ENCODE measurements around the gene IGLL1. TPM values are rescaled to one million over a fixed set of nuclear protein-coding genes. Genes with fewer than 3 reads are reported as not detected.
"Not testable (repeated sequence)": the region's sequence is repeated elsewhere in the genome, so short reads cannot be mapped to it uniquely, and the experiment has no call there.

The IGLL1 gene
- total and polyA plus RNA-seq, 2 experiments from 2014 or later: not detected

GRCh38 chr22:23597576-23598268, 17.6 kb upstream of the IGLL1 start:
- H3K4me2 ChIP-seq; H3F3A ChIP-seq (replicated peaks; ENCODE audit: low read depth); H3K79me2 ChIP-seq (replicated peaks; ENCODE audit: insufficient read depth); H3K27me3 Mint-ChIP-seq (ENCODE audit: insufficient read depth, low read depth, poor library complexity); H3K9me2 ChIP-seq (ENCODE audit: insufficient read depth); DNase-seq (ENCODE audit: low spot score); H3K4me1 Mint-ChIP-seq; H2AFZ ChIP-seq; H3K27ac ChIP-seq (ENCODE audit: low read depth); H3K27me3 ChIP-seq (ENCODE audit: insufficient read depth); H4K20me1 ChIP-seq (replicated peaks; ENCODE audit: insufficient read depth); H3K36me3 ChIP-seq (ENCODE audit: insufficient read depth); H3K4me3 Mint-ChIP-seq; H3K27ac Mint-ChIP-seq; H3K9me3 Mint-ChIP-seq; H3K4me3 ChIP-seq; H3K36me3 Mint-ChIP-seq (ENCODE audit: low read depth); H3K4me1 ChIP-seq (ENCODE audit: insufficient read depth): not testable (repeated sequence)
- ATAC-seq: peak; percentile 99
- peak in 1 of 2 experiments; percentile 26; a peak in 1 of 4 replicates for TF ChIP-seq CTCF (conservative IDR thresholded peaks at IDR 0.05; ENCODE audit: low read depth in 2 of 2)

- ATAC-seq; H3K9me3 Mint-ChIP-seq; H3K4me3 ChIP-seq; DNase-seq (ENCODE audit: low spot score); H3K4me2 ChIP-seq; H4K20me1 ChIP-seq (replicated peaks; ENCODE audit: insufficient read depth); H3K36me3 Mint-ChIP-seq (ENCODE audit: low read depth); H2AFZ ChIP-seq; H3K4me1 ChIP-seq (ENCODE audit: insufficient read depth); H3K79me2 ChIP-seq (replicated peaks; ENCODE audit: insufficient read depth); H3K27me3 ChIP-seq (ENCODE audit: insufficient read depth); H3F3A ChIP-seq (replicated peaks; ENCODE audit: low read depth); H3K27ac ChIP-seq (ENCODE audit: low read depth); H3K36me3 ChIP-seq (ENCODE audit: insufficient read depth); H3K4me3 Mint-ChIP-seq; H3K9me2 ChIP-seq (ENCODE audit: insufficient read depth); H3K27ac Mint-ChIP-seq: not testable (repeated sequence)
- Mint-ChIP-seq H3K27me3 (ENCODE audit: insufficient read depth, low read depth, poor library complexity) (peaks cover 10% of the 10 kb centered on the region), H3K4me1 (peaks cover 11% of the 10 kb centered on the region)
These were observed 15.8 kb upstream of the IGLL1 start for GRCh38 chr22:23595904-23596303.

GRCh38 chr22:23591846-23592245, 11.8 kb upstream of the IGLL1 start:
- Mint-ChIP-seq H3K27ac (no peak overlapping the region), H3K4me3 (no peak overlapping the region), H3K36me3 (ENCODE audit: low read depth) (no peaks in the 10 kb centered on the region), H3K27me3 (ENCODE audit: insufficient read depth, low read depth, poor library complexity) (peaks cover 11% of the 10 kb centered on the region), H3K9me3 (no peaks in the 10 kb centered on the region; the same call in 2 of the 3 replicates), H3K4me1 (peaks cover 11% of the 10 kb centered on the region)
- peaks cover 10% of the 10 kb centered on the region for H3K4me1 ChIP-seq (ENCODE audit: insufficient read depth)
- H3K4me2 ChIP-seq: 0 out of 2 replicates have a peak overlapping the region, but pooled peaks have one; percentile 49
- DNase-seq (ENCODE audit: low spot score): no peak
- H3F3A ChIP-seq (replicated peaks; ENCODE audit: low read depth): no peaks in the 10 kb centered on the region
- no peaks in the 10 kb centered on the region for H3K79me2 ChIP-seq (replicated peaks; ENCODE audit: insufficient read depth)
- no peaks in the 10 kb centered on the region for H3K36me3 ChIP-seq (ENCODE audit: insufficient read depth)
- no peak for TF ChIP-seq ZNF114 (CRISPR knock-in tag; IDR thresholded peaks at IDR 0.05)
- no peak for TF ChIP-seq STAT1 (IDR thresholded peaks at IDR 0.05; ENCODE audit: unreplicated experiment)
- TF ChIP-seq ZNF462 (CRISPR knock-in tag; IDR thresholded peaks at IDR 0.05): no peak
- TF ChIP-seq JUNB (IDR thresholded peaks at IDR 0.05; ENCODE audit: unreplicated experiment): no peak
- H4K20me1 ChIP-seq (replicated peaks; ENCODE audit: insufficient read depth): no peaks in the 10 kb centered on the region
- H3K4me3 ChIP-seq: no peak overlapping the region
- no peaks in the 10 kb centered on the region for H3K9me2 ChIP-seq (ENCODE audit: insufficient read depth)
- no peak overlapping the region for H3K27ac ChIP-seq (ENCODE audit: low read depth)
- H2AFZ ChIP-seq: peak overlapping the region; percentile 32; the same call in 1 of the 2 replicates
- ATAC-seq: peak; percentile 36
- no peaks in the 10 kb centered on the region for H3K27me3 ChIP-seq (ENCODE audit: insufficient read depth)

All from GM23338 (cell line).